A673 (cell line): ENCODE data around the gene KCNQ2.

Experiments
- CTCF ChIP-seq: fragments of 300-800, 200-600 bp; sonication (generic); conservative IDR thresholded peaks from 2 replicates; pipeline ENCODE4 v1.5.1; 2017; ENCODE audit warnings: low read depth, mild to moderate bottlenecking, antibody characterized with exemption, low read length, moderate library complexity, mixed read lengths
- EZH2 ChIP-seq: fragments of 200-600 bp; sonication (generic); IDR thresholded peaks from 2 replicates; pipeline ENCODE4 v1.6.1; 2017; ENCODE audit warnings: borderline replicate concordance, low read depth, mild to moderate bottlenecking, mixed read lengths, antibody characterized with exemption, low read length; ENCODE audit not compliant: poor library complexity, severe bottlenecking

- TF ChIP-seq EZH2 (no peak), CTCF (no peak)
These were observed 27.9 kb upstream of the KCNQ2 start for GRCh38 chr20:63500151-63500901.
